Activated T-cell treated with anti-CD3 and anti-CD28 coated beads, Interleukin-2, amount 50 U/mL, for 4 hours (primary cell): ENCODE results near the gene LARP4. TPM values are rescaled to one million over a fixed set of nuclear protein-coding genes. Genes with fewer than 3 reads are reported as not detected.
"Not testable (repeated sequence)": the region's sequence is repeated elsewhere in the genome, so short reads cannot be mapped to it uniquely, and the experiment has no call there.

Source experiments
- ATAC-seq, 2 donors: fragments of 200-7000 bp; cut with Tn5 transposase; one replicate each; pipeline ENCODE4 v1.10.0; 2021
- DNase-seq: peaks from one replicate; pipeline ENCODE4 v3.0.0-alpha.2; 2020
- H3K27me3 Mint-ChIP-seq: one replicate; pipeline ENCODE4 v1.8.0; 2021; ENCODE audit warnings: low read depth, mixed read lengths
- H3K36me3 Mint-ChIP-seq: one replicate; pipeline ENCODE4 v1.8.0; 2022; ENCODE audit warnings: mixed read lengths; ENCODE audit not compliant: insufficient read depth
- H3K4me1 Mint-ChIP-seq: one replicate; pipeline ENCODE4 v1.8.0; 2021; ENCODE audit warnings: low read depth, mixed read lengths
- H3K4me3 Mint-ChIP-seq: one replicate; pipeline ENCODE4 v1.8.0; 2021; ENCODE audit warnings: mild to moderate bottlenecking, moderate library complexity, mixed read lengths
- H3K9me3 Mint-ChIP-seq: one replicate; pipeline ENCODE4 v1.8.0; 2021; ENCODE audit warnings: mixed read lengths
- total RNA-seq, 3 donors: library from RNA; stranded (reverse); gene quantifications; one replicate each; pipeline ENCODE4 v1.2.1, GENCODE V29; 2021

LARP4 gene
- total RNA-seq, 3 donors from 2014 or later: 113 to 133 (median 127) TPM

- no peak for DNase-seq
- Mint-ChIP-seq H3K27me3 (no peaks in the 10 kb centered on the region), H3K9me3 (no peaks in the 10 kb centered on the region), H3K4me1 (peaks cover 29% of the 10 kb centered on the region), H3K36me3 (peaks cover 19% of the 10 kb centered on the region), H3K4me3 (no peak overlapping the region)
- ATAC-seq: no peak
Measured at GRCh38 chr12:50419112-50419909, 18.6 kb downstream of the LARP4 start.

- not testable (repeated sequence) for H3K27me3 Mint-ChIP-seq, ATAC-seq
- peaks cover 30% of the 10 kb centered on the region for H3K4me1 Mint-ChIP-seq
Measured at GRCh38 chr12:50422855-50423254, 22.2 kb downstream of the LARP4 start.

GRCh38 chr12:50423342-50423741 is 22.7 kb downstream of the LARP4 start:
- H3K27me3 Mint-ChIP-seq, ATAC-seq, DNase-seq, H3K4me3 Mint-ChIP-seq, H3K9me3 Mint-ChIP-seq, H3K36me3 Mint-ChIP-seq: not testable (repeated sequence)
- peaks cover 30% of the 10 kb centered on the region for H3K4me1 Mint-ChIP-seq

More at GRCh38 chr12:50422855-50423254, 22.2 kb downstream of the LARP4 start:
- not testable (repeated sequence) for DNase-seq, H3K36me3 Mint-ChIP-seq, H3K9me3 Mint-ChIP-seq, H3K4me3 Mint-ChIP-seq

GRCh38 chr12:50425589-50426258 is 25.0 kb downstream of the LARP4 start:
- H3K4me3 Mint-ChIP-seq: no peak overlapping the region
- H3K36me3 Mint-ChIP-seq: peaks cover 15% of the 10 kb centered on the region
- no peak for ATAC-seq
- no peak for DNase-seq
- H3K4me1 Mint-ChIP-seq: peaks cover 12% of the 10 kb centered on the region
- H3K9me3 Mint-ChIP-seq: no peaks in the 10 kb centered on the region
- H3K27me3 Mint-ChIP-seq: no peaks in the 10 kb centered on the region

- not testable (repeated sequence) for H3K9me3 Mint-ChIP-seq, H3K4me1 Mint-ChIP-seq, DNase-seq, H3K27me3 Mint-ChIP-seq, ATAC-seq, H3K4me3 Mint-ChIP-seq
- H3K36me3 Mint-ChIP-seq: peaks cover 35% of the 10 kb centered on the region
Measured at GRCh38 chr12:50431656-50432055, 31.0 kb downstream of the LARP4 start.

GRCh38 chr12:50440288-50440687 is 39.6 kb downstream of the LARP4 start:
- no peak for ATAC-seq
- H3K36me3 Mint-ChIP-seq: peaks cover 46% of the 10 kb centered on the region
- no peak for DNase-seq
- no peaks in the 10 kb centered on the region for H3K9me3 Mint-ChIP-seq
- no peak overlapping the region for H3K4me3 Mint-ChIP-seq
- H3K27me3 Mint-ChIP-seq: no peaks in the 10 kb centered on the region
- H3K4me1 Mint-ChIP-seq: peaks cover 4% of the 10 kb centered on the region

- DNase-seq: no peak
- Mint-ChIP-seq H3K4me1 (peaks cover 4% of the 10 kb centered on the region), H3K27me3 (no peaks in the 10 kb centered on the region), H3K9me3 (no peaks in the 10 kb centered on the region), H3K4me3 (no peak overlapping the region), H3K36me3 (peaks cover 45% of the 10 kb centered on the region)
- ATAC-seq: no peak
Measured at GRCh38 chr12:50441763-50442162, 41.1 kb downstream of the LARP4 start.

GRCh38 chr12:50442178-50442908 is 41.7 kb downstream of the LARP4 start:
- peak; percentile 88 to 90 for ATAC-seq
- H3K27me3 Mint-ChIP-seq: no peaks in the 10 kb centered on the region
- peaks cover 45% of the 10 kb centered on the region for H3K36me3 Mint-ChIP-seq

GRCh38 chr12:50449671-50450070 is 49.0 kb downstream of the LARP4 start:
- H3K4me1 Mint-ChIP-seq, ATAC-seq, DNase-seq, H3K27me3 Mint-ChIP-seq, H3K4me3 Mint-ChIP-seq, H3K9me3 Mint-ChIP-seq: not testable (repeated sequence)
- peaks cover 28% of the 10 kb centered on the region for H3K36me3 Mint-ChIP-seq

More at GRCh38 chr12:50442178-50442908, 41.7 kb downstream of the LARP4 start:
- no peak for DNase-seq
- peaks cover 4% of the 10 kb centered on the region for H3K4me1 Mint-ChIP-seq
- H3K9me3 Mint-ChIP-seq: no peaks in the 10 kb centered on the region
- no peak overlapping the region for H3K4me3 Mint-ChIP-seq

GRCh38 chr12:50452795-50453194 is 52.1 kb downstream of the LARP4 start:
- H3K4me3 Mint-ChIP-seq: no peak overlapping the region

GRCh38 chr12:50453872-50454271 is 53.2 kb downstream of the LARP4 start:
- DNase-seq (no peak), ATAC-seq (no peak)
- H3K9me3 Mint-ChIP-seq: no peaks in the 10 kb centered on the region
- H3K4me1 Mint-ChIP-seq: peaks cover 2% of the 10 kb centered on the region
- no peaks in the 10 kb centered on the region for H3K27me3 Mint-ChIP-seq
- H3K36me3 Mint-ChIP-seq: peaks cover 25% of the 10 kb centered on the region
- H3K4me3 Mint-ChIP-seq: no peak overlapping the region

More at GRCh38 chr12:50452795-50453194, 52.1 kb downstream of the LARP4 start:
- no peak for ATAC-seq
- H3K36me3 Mint-ChIP-seq: peaks cover 25% of the 10 kb centered on the region
- H3K4me1 Mint-ChIP-seq: peaks cover 2% of the 10 kb centered on the region
- H3K27me3 Mint-ChIP-seq: no peaks in the 10 kb centered on the region
- no peak for DNase-seq
- no peaks in the 10 kb centered on the region for H3K9me3 Mint-ChIP-seq

- no peaks in the 10 kb centered on the region for H3K4me1 Mint-ChIP-seq
- DNase-seq: no peak
- peaks cover 23% of the 10 kb centered on the region for H3K36me3 Mint-ChIP-seq
- H3K4me3 Mint-ChIP-seq: no peak overlapping the region
- H3K9me3 Mint-ChIP-seq: no peaks in the 10 kb centered on the region
- H3K27me3 Mint-ChIP-seq: no peaks in the 10 kb centered on the region
- ATAC-seq: no peak
Measured at GRCh38 chr12:50458606-50459005, 57.9 kb downstream of the LARP4 start.

- DNase-seq (no peak), ATAC-seq (no peak)
- no peaks in the 10 kb centered on the region for H3K4me1 Mint-ChIP-seq
- no peaks in the 10 kb centered on the region for H3K9me3 Mint-ChIP-seq
- no peak overlapping the region for H3K4me3 Mint-ChIP-seq
- H3K36me3 Mint-ChIP-seq: peaks cover 35% of the 10 kb centered on the region
- no peaks in the 10 kb centered on the region for H3K27me3 Mint-ChIP-seq
Measured at GRCh38 chr12:50467439-50467838, 66.8 kb downstream of the LARP4 start.

- Mint-ChIP-seq H3K9me3 (no peaks in the 10 kb centered on the region), H3K4me3 (no peak overlapping the region), H3K27me3 (no peaks in the 10 kb centered on the region), H3K4me1 (peaks cover 1% of the 10 kb centered on the region), H3K36me3 (peaks cover 33% of the 10 kb centered on the region)
- DNase-seq: no peak
- ATAC-seq: peak; percentile 34 to 35
Measured at GRCh38 chr12:50477241-50477832, 76.7 kb downstream of the LARP4 start.
